ENCODE data around the gene KRT85.
"Not testable (repeated sequence)": the region's sequence is repeated elsewhere in the genome, so short reads cannot be mapped to it uniquely, and the experiment has no call there.

The KRT85 gene

DNA sequence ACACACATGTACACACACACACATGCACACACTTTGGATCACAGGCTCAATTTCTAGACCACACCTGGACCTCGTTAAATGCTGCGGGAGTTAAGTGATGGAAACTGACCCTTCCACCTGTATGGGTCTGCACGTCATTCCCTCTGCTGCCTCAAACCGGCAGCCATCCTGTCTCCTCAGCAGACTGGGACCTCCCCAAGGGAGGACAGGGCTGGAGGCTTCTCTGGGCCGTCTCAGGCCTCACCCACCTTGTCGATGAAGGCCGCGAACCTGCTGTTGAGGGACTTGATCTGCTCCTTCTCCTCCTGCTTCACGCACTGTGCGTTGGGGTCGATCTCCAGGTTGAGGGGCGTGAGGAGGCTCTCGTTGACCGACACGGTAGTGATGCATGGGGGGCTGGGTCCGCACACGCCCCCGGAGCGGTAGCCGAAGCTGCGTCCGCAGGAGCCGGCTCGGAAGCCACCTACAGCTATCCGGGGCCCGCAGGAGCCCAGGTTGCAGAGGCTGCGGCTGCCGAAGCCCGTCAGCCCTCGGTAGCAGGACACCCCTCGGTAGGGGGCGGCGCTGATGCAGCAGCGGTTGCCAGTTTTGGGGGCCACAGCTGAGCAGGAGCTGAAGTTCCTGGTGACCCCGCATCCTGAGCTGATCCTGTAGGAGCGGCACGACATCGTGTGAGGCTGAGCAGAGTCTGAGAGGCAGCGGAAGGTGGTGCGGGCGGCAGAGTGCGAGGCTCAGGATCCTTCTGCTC lies at the start of gene KRT85:
Gene KRT85 (minus strand): TSS at position 744 of the 748 bp plus-strand sequence. CDS start 76 bp downstream, at position 668.
- DNase-seq (ENCODE audit: low read depth in 2 of 2), result no peak

DNA sequence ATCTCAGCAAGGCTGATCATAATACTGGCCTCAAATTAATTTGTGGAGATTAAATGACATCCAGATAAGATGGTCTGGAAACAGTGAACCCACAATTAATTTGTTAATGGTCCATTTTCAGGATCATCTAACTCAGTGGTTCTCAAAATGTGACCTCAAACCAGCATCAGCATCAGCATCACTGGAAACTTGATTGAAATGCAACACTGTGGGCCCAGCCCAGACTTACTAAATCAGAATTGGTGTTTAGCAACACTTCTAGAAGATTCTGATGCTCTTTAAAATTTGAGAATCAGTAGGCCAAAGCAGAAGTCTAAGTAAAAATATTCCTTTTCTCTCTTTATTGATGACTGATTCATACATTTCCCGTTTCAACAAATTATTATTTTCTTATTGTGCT lies 49.5 kb upstream of the KRT85 start:
- no peak for DNase-seq (ENCODE audit: low read depth in 2 of 2)

DNA sequence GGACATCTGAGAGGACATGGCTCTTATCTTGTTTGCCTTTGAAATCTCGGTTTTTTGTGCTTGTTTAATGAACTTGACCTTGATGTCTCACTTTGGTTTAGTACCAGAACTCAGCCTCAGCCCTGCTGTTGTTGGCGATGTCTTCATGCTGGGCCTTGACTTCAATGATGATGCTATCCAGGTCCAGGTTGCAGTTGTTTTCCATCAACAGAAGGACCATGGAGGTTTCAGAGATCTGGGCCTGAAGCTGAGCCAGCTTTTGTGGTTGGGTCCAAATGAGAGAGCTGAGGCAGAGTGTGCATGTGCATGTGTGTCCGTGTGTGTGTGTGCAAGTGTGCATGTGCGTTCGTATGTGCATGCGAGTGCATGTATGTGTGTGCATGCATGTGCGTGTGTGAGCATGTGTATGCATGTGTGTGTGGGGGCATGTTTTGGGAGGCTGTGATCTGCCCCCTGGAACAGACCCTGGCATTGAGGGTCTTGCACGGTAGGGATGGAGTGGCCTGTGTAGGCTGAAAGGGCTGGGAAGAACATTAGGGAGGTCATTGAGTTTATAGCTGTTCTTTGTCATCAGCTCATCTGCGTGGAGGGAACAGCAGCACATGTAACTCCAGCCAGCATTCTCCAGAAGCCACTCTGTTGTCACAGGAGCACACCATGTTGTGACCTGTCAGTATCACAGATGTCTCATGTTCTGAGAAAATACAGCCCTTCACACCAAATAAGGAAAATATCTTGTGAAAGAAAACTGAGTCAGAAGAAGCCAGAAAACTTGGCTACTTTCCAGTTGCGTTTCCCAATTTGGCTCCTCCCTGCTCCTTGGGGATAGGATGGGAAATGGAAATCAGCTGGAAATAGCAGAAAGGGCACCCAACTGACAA lies 48.8 kb upstream of the KRT85 start:
- DNase-seq (ENCODE audit: low read depth in 2 of 2), result no peak

DNA sequence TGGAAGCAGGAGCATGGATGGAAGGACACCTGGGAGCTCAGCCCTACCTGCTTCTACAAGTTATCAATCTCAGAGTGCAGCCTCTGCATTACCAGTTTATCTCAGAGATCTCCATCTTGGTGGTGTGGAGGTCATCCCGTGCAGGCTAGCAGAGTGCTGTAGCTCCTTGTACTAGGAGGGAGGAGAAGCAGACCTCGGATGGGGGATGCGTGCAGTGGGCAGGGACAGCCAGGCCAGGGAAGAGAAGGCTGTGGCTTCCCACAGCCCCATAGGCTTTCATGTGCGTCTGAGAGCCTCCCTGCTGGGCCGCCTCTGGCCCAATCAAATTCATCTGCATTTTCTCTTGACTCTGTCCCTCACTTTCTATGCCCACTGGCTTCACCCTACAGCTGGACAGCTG lies 47.7 kb upstream of the KRT85 start:
- DNase-seq (ENCODE audit: low read depth in 2 of 2), result no peak

DNA sequence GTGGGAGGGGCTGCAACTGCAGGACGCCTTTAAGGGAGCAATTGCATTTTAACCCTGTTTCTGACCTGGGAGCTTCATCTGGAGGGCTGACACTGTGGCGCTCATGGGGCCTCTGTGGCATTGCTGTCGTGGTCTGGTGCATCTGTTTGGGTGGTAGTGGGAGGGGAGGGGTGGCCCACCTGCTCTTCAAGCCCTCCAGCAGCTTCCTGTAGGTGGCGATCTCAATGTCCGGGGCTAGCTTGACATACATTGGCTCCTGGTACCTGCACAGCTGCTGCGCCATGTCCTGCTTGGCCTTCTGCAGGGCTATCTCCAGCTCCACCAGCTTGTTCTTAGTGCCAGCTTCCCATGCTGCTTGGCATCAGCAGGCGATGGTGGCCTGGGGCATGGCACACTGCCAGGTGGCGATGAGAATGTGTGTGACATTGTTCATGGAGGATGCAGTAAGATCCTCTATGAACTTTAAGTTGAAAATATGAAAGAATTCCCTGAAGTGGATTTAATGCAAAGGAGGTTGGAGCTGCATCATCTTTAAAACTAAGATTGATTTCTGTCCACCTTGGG lies 46.6 kb upstream of the KRT85 start:
- no peak for DNase-seq (ENCODE audit: low read depth in 2 of 2)

DNA sequence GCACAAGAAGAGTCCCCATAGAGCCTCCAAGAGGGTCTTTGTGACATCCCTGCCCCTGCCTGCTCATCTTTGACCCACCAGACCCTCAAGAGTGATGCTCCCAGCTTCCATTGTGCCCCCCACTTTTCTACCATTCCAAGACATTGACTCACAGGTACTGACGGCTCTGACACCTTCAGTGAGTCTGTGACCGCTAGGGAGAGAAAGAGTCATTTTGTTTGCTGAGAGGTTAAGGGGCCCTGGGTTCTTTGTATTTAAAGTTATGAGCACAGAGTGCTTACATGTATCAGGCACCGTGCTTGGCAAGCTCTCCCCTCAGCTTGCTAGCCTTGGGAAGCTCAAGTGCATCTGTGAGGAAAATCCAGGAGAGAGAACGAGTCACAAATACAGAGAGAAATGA lies 45.9 kb upstream of the KRT85 start:
- DNase-seq (ENCODE audit: low read depth in 2 of 2), result no peak

DNA sequence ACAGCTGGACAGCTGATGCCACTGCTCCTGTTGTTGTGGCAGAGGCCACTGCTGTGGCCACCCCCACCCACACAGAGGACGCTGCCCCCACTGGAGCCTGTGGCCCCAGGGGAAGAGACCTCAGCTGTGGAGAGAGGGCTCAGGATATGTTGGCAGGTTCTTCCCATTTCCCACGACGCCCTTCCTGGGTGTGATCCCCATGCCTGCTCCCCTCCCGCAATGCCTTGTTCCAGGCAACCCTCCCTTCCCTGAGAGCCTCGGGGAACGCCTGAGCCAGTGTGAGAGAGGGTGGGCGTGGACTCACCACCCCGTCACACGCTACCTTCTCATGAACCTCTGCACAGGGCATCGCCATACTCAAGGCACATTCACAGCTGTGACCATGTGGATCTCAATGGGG lies 44.5 kb upstream of the KRT85 start:
- DNase-seq (ENCODE audit: low read depth in 2 of 2), result no peak

DNA sequence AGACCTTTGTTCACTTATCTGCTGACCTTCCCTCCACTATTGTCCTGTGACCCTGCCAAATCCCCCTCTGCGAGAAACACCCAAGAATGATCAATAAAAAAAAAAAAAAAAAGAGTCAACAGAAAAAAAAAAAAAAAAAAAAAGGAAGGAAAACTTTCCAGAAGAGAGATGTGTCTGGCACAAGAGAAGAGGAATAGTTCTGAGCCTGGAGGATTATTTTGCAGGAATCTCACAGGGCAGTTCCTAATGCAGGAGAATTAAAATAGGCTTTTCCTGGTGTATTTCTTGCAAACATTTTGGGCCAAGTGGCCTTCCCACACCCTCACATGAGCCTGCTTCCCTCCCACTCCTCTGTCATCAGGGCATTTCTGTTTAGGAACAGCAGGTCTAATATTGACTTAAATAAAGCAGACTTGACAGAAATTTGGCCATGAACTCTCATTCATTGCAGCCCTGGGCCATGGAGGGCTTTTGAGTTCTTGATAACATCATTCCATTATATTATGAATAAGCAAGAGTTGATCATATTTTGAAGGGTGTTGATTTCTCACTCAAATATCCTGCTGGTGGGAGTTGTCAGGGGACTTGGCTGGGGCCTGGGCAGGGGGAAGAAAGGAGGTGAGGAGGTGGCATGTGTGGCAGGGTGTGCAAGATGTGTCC lies 43.4 kb upstream of the KRT85 start:
- DNase-seq (ENCODE audit: low read depth in 2 of 2), result not testable (repeated sequence)

DNA sequence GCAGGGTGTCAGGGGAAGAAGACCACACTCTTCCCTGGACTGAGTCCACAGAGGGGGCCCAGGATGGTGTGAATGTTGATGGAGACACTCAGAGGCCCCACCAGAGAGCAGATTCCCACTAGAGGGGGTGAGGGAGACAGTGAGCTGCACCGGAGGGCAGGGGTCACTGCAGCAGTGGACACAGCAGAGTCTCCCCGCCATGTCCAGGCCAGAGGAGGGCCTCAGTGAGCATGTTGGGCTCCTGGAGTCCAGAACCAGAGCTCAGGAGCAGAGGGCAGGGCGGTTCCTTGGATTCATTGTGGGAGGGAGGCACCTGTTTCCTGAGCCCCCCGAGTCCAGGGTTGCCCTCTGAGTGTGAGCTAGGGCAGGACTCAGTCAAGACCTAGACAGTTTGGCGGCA lies 40.6 kb upstream of the KRT85 start:
- DNase-seq (ENCODE audit: low read depth in 2 of 2), result no peak

DNA sequence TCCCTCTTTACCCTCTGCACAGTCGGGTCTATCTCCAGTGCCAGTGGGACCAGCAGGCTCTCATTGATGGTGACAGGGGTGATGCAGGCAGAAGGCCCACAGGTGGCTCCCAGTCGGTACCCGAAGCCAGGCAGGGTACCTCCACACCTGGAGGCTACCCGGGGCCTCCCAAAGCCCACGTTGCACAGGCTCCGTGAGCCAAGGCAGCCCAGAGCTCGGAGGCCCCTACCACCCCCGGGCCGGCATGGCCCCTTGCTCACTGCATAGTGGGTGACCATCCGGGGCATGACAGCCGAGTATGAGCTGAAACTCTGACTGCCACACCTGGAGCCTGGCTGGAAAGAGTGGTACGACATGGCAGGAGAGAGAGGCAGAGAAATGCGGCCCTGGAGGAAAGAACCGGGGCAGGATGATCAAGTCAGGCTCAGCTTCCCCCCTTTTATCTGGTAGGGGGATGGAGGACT lies 38.7 kb upstream of the KRT85 start, which contains the start of gene KRT82:
Gene KRT82 (minus strand): TSS at position 414 of the 464 bp plus-strand sequence. CDS start 58 bp downstream, at position 356.
- no peak for DNase-seq (ENCODE audit: low read depth in 2 of 2)

DNA sequence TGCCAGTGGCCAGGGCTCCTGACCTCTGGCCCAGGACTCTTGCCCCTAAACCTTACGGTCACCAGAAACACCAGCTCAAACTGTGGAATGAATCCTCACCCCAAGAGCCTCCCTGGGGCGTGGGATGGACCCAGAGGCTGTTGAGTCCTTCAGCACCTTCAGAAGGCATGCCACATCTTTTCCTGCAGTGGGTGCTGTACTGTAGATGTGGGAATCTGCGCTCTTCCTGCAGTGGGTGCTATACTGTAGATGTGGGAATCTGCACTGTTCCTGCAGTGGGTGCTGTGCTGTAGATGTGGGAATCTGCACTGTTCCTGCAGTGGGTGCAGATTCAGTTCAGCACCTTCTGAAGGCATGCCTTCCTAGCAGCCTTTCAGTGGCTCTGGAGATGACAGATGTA lies 37.7 kb upstream of the KRT85 start:
- no peak for DNase-seq (ENCODE audit: low read depth in 2 of 2)

DNA sequence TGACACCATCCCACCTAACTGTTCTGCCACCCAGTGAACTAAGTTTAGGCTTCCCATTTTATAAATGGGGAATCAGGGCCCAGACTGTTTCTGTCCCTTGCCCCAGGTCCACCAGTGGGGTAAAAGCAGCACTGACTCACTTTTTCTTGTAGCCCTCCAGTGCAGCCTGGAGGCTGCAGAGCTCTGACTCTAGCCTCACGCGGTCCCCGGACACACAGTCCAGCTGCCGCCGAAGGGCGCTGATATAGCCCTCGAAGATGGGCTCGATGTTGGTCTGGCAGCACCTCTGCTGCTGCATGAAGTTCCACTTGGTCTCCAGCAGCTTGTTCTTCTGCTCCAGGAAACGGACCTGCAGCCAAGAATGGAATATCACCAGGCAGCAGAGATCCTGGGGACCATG lies 36.3 kb upstream of the KRT85 start:
- no peak for DNase-seq (ENCODE audit: low read depth in 2 of 2)

DNA sequence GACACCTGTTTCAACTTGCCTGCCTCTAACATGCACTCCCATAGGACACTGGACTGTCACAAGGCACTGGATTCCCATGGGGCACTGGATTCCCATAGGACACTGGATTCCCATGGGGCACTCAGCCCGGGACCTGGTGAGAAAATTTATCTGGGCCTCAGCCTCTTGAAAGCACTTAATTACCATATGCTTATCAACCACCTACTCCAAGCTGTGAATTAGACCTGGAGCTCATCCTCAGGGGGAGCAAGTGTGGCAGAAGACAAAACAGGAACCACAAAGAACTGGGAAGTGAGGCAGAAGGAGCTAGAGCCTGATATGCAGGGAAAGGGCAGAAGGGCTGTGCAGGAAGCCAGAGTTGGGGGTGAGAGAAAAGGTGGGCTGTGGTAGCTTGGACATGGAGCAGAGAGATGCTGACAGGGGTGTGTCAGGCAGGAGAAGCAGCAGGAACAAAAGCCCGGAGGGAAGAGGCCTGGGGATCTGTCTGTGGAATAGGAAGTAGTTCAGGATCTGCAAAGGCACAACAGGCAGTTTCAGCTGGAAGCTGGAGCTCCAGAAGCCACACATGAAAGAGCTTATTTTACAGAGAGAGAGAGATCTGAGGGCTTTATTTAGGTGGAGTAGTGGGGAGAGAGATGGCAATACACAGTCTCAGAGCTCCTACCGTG lies 35.7 kb upstream of the KRT85 start:
- no peak for DNase-seq (ENCODE audit: low read depth in 2 of 2)

DNA sequence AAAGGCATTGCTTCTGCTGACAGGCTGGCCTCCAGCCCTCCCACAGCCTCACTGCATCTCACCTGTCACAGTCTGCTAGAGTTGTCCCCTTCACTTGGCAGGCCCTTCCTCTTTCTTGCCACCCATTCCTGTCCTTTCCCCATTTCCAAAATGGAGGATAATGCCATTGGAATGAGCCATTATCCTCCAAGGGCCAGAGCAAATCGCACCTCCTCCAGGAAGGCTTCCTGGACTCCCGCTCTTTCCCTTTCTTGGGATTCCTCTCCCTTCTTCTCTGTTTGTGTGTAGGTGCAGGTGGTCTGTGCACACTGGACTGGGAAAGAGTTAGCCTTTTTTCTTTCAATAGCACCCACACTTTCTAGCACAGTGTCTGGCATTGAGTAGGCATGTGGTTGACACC lies 35.1 kb upstream of the KRT85 start:
- no peak for DNase-seq (ENCODE audit: low read depth in 2 of 2)

DNA sequence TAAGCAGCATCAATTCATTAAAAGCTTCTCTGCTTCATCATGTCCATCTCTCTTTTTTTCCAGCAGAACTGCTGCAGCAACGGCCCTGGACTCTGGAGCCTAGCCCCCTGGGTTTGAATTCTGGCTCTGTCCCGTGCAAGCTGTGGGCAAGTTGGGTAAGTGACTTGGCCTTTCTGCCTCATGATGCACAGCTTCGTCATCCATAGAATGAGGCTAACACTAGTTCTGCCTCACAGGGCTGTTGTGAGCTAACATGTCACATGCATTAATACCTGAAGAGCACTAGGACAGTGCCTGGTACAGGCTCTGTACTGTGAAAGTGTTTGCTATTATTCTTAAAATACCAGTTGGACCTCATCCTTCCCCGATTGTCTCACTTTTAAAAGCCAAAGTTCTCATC lies 34.6 kb upstream of the KRT85 start:
- no peak for DNase-seq (ENCODE audit: low read depth in 2 of 2)

DNA sequence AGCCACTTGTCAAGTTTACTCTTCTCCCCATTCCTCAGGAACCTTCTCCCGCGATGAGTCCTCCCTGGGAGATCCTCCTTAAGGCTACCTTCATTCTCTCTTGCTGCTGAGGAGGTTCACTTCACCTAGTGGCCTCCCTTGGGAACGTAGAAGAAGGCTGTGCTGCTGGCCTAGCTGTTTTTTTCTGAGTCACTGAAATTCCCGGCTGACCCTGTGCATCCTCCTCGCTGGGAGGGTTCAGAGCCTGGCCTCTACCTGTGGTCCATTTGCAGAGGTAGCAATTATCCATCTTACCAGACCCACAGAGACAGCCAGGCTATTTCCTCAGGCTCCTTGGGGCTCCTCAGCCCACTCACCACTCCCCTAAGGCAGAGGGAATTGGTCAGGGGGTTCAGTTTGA lies 34.2 kb upstream of the KRT85 start:
- no peak for DNase-seq (ENCODE audit: low read depth in 2 of 2)

DNA sequence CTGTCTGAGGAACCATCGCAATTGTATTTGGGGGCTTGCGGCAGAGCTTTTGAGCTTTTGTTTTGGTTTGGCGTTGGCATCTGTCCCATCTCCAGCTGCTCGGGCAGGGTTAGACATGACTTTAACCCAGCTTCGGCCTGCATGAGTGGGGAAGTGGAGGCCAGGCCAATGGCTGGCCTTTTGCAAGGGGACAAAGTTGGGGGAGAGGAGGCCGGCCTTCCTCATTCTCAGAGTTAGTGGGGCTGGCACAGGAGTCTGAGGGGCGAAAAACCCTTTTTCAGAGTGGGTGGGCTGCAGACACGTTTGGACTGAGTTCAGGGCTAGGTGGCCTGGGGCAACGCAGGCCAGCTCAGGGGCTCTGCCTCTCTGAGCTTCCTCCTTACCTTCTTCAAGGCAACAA lies 33.6 kb upstream of the KRT85 start:
- no peak for DNase-seq (ENCODE audit: low read depth in 2 of 2)

DNA sequence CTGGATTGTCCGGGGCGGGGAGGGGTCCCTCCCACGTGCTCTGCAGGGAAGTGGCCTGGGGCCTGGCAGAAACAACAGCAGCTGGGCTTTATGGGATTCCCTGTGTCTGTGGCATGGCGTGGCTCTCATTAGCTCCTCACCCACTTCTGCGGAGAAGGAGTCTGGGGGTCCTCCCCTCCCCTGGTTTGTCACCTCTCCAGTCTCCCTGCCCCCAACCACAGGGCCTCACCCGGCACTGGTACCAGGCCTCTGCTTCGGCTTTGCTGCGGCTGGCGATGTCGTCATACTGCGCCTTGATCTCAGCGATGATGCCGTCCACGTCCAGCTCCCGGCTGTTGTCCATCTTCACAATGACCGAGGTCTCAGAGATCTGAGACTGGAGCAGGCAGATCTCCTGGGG lies 32.5 kb upstream of the KRT85 start:
- no peak for DNase-seq (ENCODE audit: low read depth in 2 of 2)

DNA sequence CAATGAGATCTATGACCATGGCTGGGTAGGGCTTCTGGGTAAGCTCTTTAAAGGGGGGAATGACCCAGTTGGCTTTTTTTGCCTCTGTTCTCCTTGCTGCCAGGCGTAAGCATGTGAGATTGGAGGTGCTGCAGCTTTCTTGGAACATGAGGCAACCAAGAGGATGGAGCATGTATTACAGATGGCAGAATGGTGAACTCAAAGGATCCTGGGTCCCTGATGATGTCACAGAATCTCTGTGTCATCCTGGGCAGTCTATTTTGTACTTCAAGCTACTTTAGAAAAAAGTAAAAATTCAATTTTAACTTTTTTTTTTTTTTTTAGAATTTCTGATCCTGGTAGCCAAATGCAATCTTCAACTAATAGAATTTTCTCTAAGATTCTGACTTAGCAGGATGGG lies 30.9 kb upstream of the KRT85 start:
- no peak for DNase-seq (ENCODE audit: low read depth in 2 of 2)

DNA sequence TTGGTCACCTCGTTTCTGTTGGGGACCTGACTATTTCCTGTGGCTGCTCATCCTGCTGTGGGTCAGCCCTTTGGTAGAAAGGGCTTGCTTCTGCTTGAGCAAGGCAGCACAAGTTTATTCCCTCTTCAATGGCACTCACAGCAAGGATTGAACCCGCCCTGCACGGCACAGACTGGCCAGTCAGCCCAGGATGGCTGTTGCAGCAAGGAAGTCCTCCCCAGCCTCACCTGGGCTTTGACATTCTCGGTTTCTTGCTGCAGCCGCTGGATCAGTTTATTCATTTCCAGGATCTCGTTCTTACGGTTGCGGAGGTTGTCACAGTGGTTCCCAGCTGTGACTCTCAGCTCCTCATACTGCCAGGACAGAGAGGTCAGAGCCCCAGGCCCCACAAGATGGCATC lies 29.4 kb upstream of the KRT85 start:
- DNase-seq (ENCODE audit: low read depth in 2 of 2), result no peak

DNA sequence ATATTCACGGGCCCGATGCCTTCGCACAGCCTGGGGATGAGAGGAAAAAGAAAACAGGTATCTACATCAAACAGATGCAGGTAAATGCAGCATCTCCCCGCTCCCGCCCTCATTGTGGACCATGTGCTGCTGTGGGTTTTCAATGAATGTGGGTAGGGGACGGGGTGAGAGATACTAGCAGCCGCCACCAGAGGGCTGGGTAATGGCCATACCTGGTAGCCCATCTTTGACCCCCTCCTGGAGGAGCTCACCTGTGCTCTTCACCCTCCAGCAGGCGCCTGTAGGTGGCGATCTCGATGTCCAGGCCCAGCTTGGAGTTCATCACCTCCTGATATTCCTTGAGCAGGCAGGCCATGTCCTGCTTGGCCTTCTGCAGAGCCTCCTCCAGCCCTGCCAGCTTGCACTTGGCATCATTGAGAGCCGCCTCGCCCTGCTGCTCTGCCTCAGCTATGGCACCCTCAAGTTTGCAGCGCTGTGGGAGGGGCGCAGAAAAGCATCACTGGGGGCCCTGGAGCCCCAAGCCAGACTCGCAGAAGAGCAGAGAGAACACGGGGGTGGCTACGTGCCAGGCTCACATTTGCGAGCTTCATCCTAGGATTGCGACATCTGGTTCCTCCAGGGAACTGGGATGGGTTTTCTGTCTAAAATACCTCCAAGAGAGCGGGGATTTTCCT lies 28.6 kb upstream of the KRT85 start:
- DNase-seq (ENCODE audit: low read depth in 2 of 2), result no peak
